Upper lobe of left lung (tissue), 4 donors: ENCODE data around the gene POMC.

Source experiments
- POLR2A ChIP-seq, 4 donors: fragments of 450-650 bp; IDR thresholded peaks; one replicate each; pipeline ENCODE4 v1.5.1; 2016 to 2017; ENCODE audit warnings: antibody characterized with exemption in 4 of 4, mild to moderate bottlenecking in 2 of 4
- POLR2AphosphoS5 ChIP-seq, 2 donors: sonication (generic); formaldehyde crosslinking; IDR thresholded peaks; one replicate each; pipeline ENCODE4 v1.5.1; 2017; ENCODE audit warnings: antibody characterized with exemption in 2 of 2
- TF ChIP-seq, protein P1 (sequence below), 6 experiments: fragments of 450-650 bp in 4 of 6; fragments of 200-600 bp in 2 of 6; sonication (generic) in 2 of 6; IDR thresholded peaks; one replicate each; pipeline ENCODE4 v1.5.1; 2016 to 2019; ENCODE audit warnings: antibody characterized with exemption in 6 of 6

DNA sequence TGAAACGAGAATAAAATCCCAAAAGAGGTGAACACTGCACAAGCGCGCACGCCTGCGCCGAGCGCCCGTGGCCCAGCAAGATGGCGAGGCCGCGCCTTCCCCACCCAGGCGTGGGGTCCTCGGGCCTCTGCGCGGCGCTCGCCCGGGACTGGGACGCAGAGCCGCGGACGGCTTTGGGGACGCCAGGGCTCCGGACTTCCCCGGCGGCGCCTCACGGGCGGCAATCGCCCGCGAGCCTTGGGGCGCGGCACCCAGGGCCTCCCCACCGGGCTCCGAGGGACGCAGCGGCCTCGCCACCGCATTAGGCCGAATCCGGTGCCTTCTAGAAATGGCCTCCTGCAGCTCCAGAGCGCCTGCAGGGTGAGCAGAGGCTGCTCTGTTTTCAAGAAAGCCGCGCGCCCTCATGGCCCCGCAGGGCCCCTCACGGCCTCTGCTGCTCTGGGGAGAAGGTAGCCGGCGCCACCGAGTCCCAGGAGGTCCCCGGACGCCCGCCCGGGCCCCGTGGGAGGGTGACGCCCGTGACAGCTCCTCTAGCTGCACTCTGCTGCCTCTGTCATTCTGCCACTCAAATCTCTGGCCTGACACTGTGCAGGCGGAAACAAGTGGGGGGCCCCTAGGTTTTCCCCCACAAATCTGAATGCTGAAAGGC lies 35.9 kb upstream of the POMC start:
- no peak for TF ChIP-seq POLR2A (IDR thresholded peaks at IDR 0.05)
- TF ChIP-seq, protein P1, sequence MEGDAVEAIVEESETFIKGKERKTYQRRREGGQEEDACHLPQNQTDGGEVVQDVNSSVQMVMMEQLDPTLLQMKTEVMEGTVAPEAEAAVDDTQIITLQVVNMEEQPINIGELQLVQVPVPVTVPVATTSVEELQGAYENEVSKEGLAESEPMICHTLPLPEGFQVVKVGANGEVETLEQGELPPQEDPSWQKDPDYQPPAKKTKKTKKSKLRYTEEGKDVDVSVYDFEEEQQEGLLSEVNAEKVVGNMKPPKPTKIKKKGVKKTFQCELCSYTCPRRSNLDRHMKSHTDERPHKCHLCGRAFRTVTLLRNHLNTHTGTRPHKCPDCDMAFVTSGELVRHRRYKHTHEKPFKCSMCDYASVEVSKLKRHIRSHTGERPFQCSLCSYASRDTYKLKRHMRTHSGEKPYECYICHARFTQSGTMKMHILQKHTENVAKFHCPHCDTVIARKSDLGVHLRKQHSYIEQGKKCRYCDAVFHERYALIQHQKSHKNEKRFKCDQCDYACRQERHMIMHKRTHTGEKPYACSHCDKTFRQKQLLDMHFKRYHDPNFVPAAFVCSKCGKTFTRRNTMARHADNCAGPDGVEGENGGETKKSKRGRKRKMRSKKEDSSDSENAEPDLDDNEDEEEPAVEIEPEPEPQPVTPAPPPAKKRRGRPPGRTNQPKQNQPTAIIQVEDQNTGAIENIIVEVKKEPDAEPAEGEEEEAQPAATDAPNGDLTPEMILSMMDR (IDR thresholded peaks at IDR 0.05) = no peak
- no peak for TF ChIP-seq POLR2AphosphoS5 (IDR thresholded peaks at IDR 0.05)
